HEK293 (cell line): ENCODE data around the gene TYR.
"Not testable (repeated sequence)": the region's sequence is repeated elsewhere in the genome, so short reads cannot be mapped to it uniquely, and the experiment has no call there.

Experiments used
- CTCF ChIP-seq: fragments of 450-650 bp; formaldehyde crosslinking; IDR thresholded peaks from 2 replicates; pipeline ENCODE4 v1.5.1; 2016; ENCODE audit warnings: missing biosample characterization, missing genetic modification characterization
- REST ChIP-seq: fragments of 450-650 bp; formaldehyde crosslinking; IDR thresholded peaks from 2 replicates; pipeline ENCODE4 v1.5.1; 2016; ENCODE audit warnings: missing biosample characterization, missing genetic modification characterization
- TCF7L2 ChIP-seq: IDR thresholded peaks from 2 replicates; pipeline ENCODE4 v1.6.1; 2011; ENCODE audit warnings: low read depth, mild to moderate bottlenecking, inconsistent platforms, low read length, moderate library complexity, borderline replicate concordance
- ZBTB11 ChIP-seq: fragments of 450-650 bp; formaldehyde crosslinking; conservative IDR thresholded peaks from 2 replicates; pipeline ENCODE4 v1.5.1; 2016; ENCODE audit warnings: low read depth, missing biosample characterization, missing genetic modification characterization
- ZBTB17 ChIP-seq: fragments of 450-650 bp; formaldehyde crosslinking; IDR thresholded peaks from 2 replicates; pipeline ENCODE4 v1.5.1; 2016; ENCODE audit warnings: missing biosample characterization, missing genetic modification characterization
- ZBTB26 ChIP-seq: fragments of 450-650 bp; formaldehyde crosslinking; optimal IDR thresholded peaks from 2 replicates; pipeline ENCODE3; 2016; ENCODE audit warnings: missing biosample characterization, mild to moderate bottlenecking, missing genetic modification characterization
- ZBTB49 ChIP-seq: fragments of 450-650 bp; formaldehyde crosslinking; IDR thresholded peaks from 2 replicates; pipeline ENCODE4 v1.5.1; 2016; ENCODE audit warnings: missing biosample characterization, missing genetic modification characterization, low read depth
- ZNF140 ChIP-seq: fragments of 450-650 bp; formaldehyde crosslinking; IDR thresholded peaks from 2 replicates; pipeline ENCODE4 v1.5.1; 2016; ENCODE audit warnings: missing biosample characterization, missing genetic modification characterization
- ZNF274 ChIP-seq, 2 experiments: fragments of 200-500 bp in 1 of 2; fragments of 450-650 bp in 1 of 2; sonication (Bioruptor generic) in 1 of 2; formaldehyde crosslinking in 1 of 2; IDR thresholded peaks; 2 replicates each; pipeline versions ENCODE4 v1.5.1 to v1.6.1; 2014 to 2016; ENCODE audit warnings: borderline replicate concordance in 1 of 2, inconsistent platforms in 1 of 2, low read length in 1 of 2, missing biosample characterization in 1 of 2, missing genetic modification characterization in 1 of 2
- ZNF423 ChIP-seq: fragments of 450-650 bp; formaldehyde crosslinking; IDR thresholded peaks from 2 replicates; pipeline ENCODE4 v1.5.1; 2016; ENCODE audit warnings: missing biosample characterization, missing genetic modification characterization
- ZNF501 ChIP-seq: fragments of 450-650 bp; formaldehyde crosslinking; IDR thresholded peaks from 2 replicates; pipeline ENCODE4 v1.5.1; 2016; ENCODE audit warnings: missing biosample characterization, missing genetic modification characterization
- ZNF510 ChIP-seq: fragments of 450-650 bp; formaldehyde crosslinking; IDR thresholded peaks from 2 replicates; pipeline ENCODE4 v1.5.1; 2018; ENCODE audit warnings: mild to moderate bottlenecking, missing genetic modification characterization, missing biosample characterization; ENCODE audit not compliant: insufficient replicate concordance
- ZNF513 ChIP-seq: fragments of 450-650 bp; IDR thresholded peaks from 2 replicates; pipeline ENCODE4 v1.5.1; 2018; ENCODE audit warnings: missing biosample characterization, missing genetic modification characterization
- ZNF654 ChIP-seq: fragments of 450-650 bp; formaldehyde crosslinking; IDR thresholded peaks from 2 replicates; pipeline ENCODE4 v1.5.1; 2016; ENCODE audit warnings: low read depth, missing biosample characterization, missing genetic modification characterization

GRCh38 chr11:89295023-89295422 lies 117.3 kb downstream of the TYR start:
- TF ChIP-seq TCF7L2; ZNF274 (IDR thresholded peaks at IDR 0.05; ENCODE audit: low read length); ZNF274 (tag by site-specific recombination; IDR thresholded peaks at IDR 0.05; ENCODE audit: borderline replicate concordance); ZBTB11 (tag by site-specific recombination); CTCF (tag by site-specific recombination); ZBTB17 (tag by site-specific recombination); ZNF513 (tag by site-specific recombination); ZNF654 (tag by site-specific recombination); ZNF140; ZNF501; ZNF510; ZBTB49 (tag by site-specific recombination); ZBTB26 (tag by site-specific recombination); REST (tag by site-specific recombination); ZNF423 (tag by site-specific recombination): not testable (repeated sequence)
